ENCODE data around the gene KCNB1.
"Not testable (repeated sequence)": the region's sequence is repeated elsewhere in the genome, so short reads cannot be mapped to it uniquely, and the experiment has no call there.

The KCNB1 gene

GRCh38 chr20:49330701-49331615, 151.5 kb downstream of the KCNB1 start:
- no peak for DNase-seq (ENCODE audit: low read depth in 2 of 2, low spot score in 1 of 2)

GRCh38 chr20:49328790-49329189, 153.7 kb downstream of the KCNB1 start:
- no peak for DNase-seq (ENCODE audit: low read depth in 2 of 2, low spot score in 1 of 2)

GRCh38 chr20:49326026-49326425, 156.4 kb downstream of the KCNB1 start:
- DNase-seq (ENCODE audit: low read depth in 2 of 2, low spot score in 1 of 2), result no peak

- no peak for DNase-seq (ENCODE audit: low read depth in 2 of 2, low spot score in 1 of 2)
Observed at GRCh38 chr20:49324306-49324705, 158.2 kb downstream of the KCNB1 start.

GRCh38 chr20:49323622-49324238, 158.7 kb downstream of the KCNB1 start:
- DNase-seq (ENCODE audit: low read depth in 2 of 2, low spot score in 1 of 2), result no peak

- no peak for DNase-seq (ENCODE audit: low read depth in 2 of 2, low spot score in 1 of 2)
Observed at GRCh38 chr20:49320460-49320859, 162.0 kb downstream of the KCNB1 start.

- DNase-seq (ENCODE audit: low read depth in 2 of 2, low spot score in 1 of 2), result no peak
Observed at GRCh38 chr20:49319208-49319809, 163.2 kb downstream of the KCNB1 start.

- DNase-seq (ENCODE audit: low read depth in 2 of 2, low spot score in 1 of 2), result no peak
Observed at GRCh38 chr20:49318430-49319207, 163.8 kb downstream of the KCNB1 start.

- no peak for DNase-seq (ENCODE audit: low read depth in 2 of 2, low spot score in 1 of 2)
Observed at GRCh38 chr20:49318091-49318429, 164.4 kb downstream of the KCNB1 start.

- DNase-seq (ENCODE audit: low read depth in 2 of 2, low spot score in 1 of 2), result no peak
Observed at GRCh38 chr20:49316704-49317103, 165.8 kb downstream of the KCNB1 start.

GRCh38 chr20:49315580-49315979, 166.9 kb downstream of the KCNB1 start:
- no peak for DNase-seq (ENCODE audit: low read depth in 2 of 2, low spot score in 1 of 2)

GRCh38 chr20:49314052-49314451, 168.4 kb downstream of the KCNB1 start:
- not testable (repeated sequence) for DNase-seq (ENCODE audit: low read depth in 2 of 2, low spot score in 1 of 2)
